Measurements from ENCODE around the gene VAX1. TPM values are rescaled to one million over a fixed set of nuclear protein-coding genes. Genes with fewer than 3 reads are reported as not detected.
A peak's percentile ranks its signal among the peaks of the same experiment; 100 is the strongest.

The VAX1 gene
- total and polyA plus RNA-seq, 2 donors (not counting 1 experiment from before 2014, with no cell fraction given): not detected

GRCh38 chr10:117135026-117135372 is 3.1 kb downstream of the VAX1 start:
- peaks cover 22% of the 10 kb centered on the region for H3K4me1 Mint-ChIP-seq
- 49% methylated on average over 4 of the region's 6 CpGs for WGBS (ENCODE audit: insufficient coverage)
- TF ChIP-seq CTCF (IDR thresholded peaks at IDR 0.05) (no peak), EZH2 (IDR thresholded peaks at IDR 0.05; ENCODE audit: borderline replicate concordance, insufficient read depth, low read depth, low read length, poor library complexity, severe bottlenecking) (no peak)
- H3K4me2 ChIP-seq (replicated peaks; ENCODE audit: low read depth, low read length, poor library complexity, severe bottlenecking): no peak overlapping the region
- H3K27me3 Mint-ChIP-seq: peaks cover 73% of the 10 kb centered on the region
- peaks cover 0 to 49% (median 0%) of the 10 kb centered on the region in 3 donors for H3K9me3 ChIP-seq (ENCODE audit: control extremely low read depth in 1 of 3, control insufficient read depth in 2 of 3, insufficient read depth in 1 of 3, low read length in 2 of 3)
- ATAC-seq (ENCODE audit: low read depth) (no peak), DNase-seq (no peak)
- no peak overlapping the region for H3K4me3 ChIP-seq (ENCODE audit: control extremely low read depth in 1 of 5, extremely low read depth in 1 of 5, insufficient read depth in 1 of 5, low read depth in 2 of 5, low read length in 4 of 5)
- no peak overlapping the region for H3K4me3 Mint-ChIP-seq
- H3K4me1 ChIP-seq (ENCODE audit: control insufficient read depth in 2 of 2, insufficient read depth in 2 of 2, low read length in 2 of 2): peaks cover 15 to 17% of the 10 kb centered on the region in 2 donors
- H4K20me1 ChIP-seq (ENCODE audit: control insufficient read depth, insufficient read depth, low read length, poor library complexity, severe bottlenecking): no peaks in the 10 kb centered on the region
- peaks cover 0 to 83% (median 50%) of the 10 kb centered on the region in 4 experiments for H3K27me3 ChIP-seq (replicated peaks in 1 of 4; ENCODE audit: control extremely low read depth in 1 of 4, control insufficient read depth in 3 of 4, insufficient read depth in 4 of 4, low read length in 3 of 4)
- no peak overlapping the region for H3K9ac ChIP-seq (ENCODE audit: low read length)
- H2AFZ ChIP-seq (ENCODE audit: insufficient read depth, low read depth, low read length, poor library complexity, severe bottlenecking): peak overlapping the region; percentile 22
- ChIA-PET POLR2A (no interaction called here), CTCF (no interaction called here)
- H3K36me3 ChIP-seq (replicated peaks in 1 of 2; ENCODE audit: control extremely low read depth in 1 of 2, control insufficient read depth in 1 of 2, extremely low read depth in 1 of 2, insufficient read depth in 2 of 2, low read length in 1 of 2): no peaks in the 10 kb centered on the region
- intact Hi-C loops (cut with micrococcal nuclease): no loop called here
- H3K9me3 Mint-ChIP-seq (ENCODE audit: insufficient read depth): no peaks in the 10 kb centered on the region
- H3K27ac ChIP-seq (ENCODE audit: low read length in 2 of 2): no peak overlapping the region
- H3K27ac Mint-ChIP-seq: no peak overlapping the region
- H3K79me2 ChIP-seq (ENCODE audit: control insufficient read depth, insufficient read depth, low read length): no peaks in the 10 kb centered on the region

- Histone ChIP-seq H2AFZ (ENCODE audit: insufficient read depth, low read depth, low read length, poor library complexity, severe bottlenecking) (peak overlapping the region; percentile 22), H4K20me1 (ENCODE audit: control insufficient read depth, insufficient read depth, low read length, poor library complexity, severe bottlenecking) (no peaks in the 10 kb centered on the region), H3K9me3 (ENCODE audit: control extremely low read depth in 1 of 3, control insufficient read depth in 2 of 3, insufficient read depth in 1 of 3, low read length in 2 of 3) (peaks cover 0 to 45% (median 0%) of the 10 kb centered on the region in 3 donors), H3K9ac (ENCODE audit: low read length) (no peak overlapping the region), H3K36me3 (replicated peaks in 1 of 2; ENCODE audit: control extremely low read depth in 1 of 2, control insufficient read depth in 1 of 2, extremely low read depth in 1 of 2, insufficient read depth in 2 of 2, low read length in 1 of 2) (no peaks in the 10 kb centered on the region), H3K27ac (ENCODE audit: low read length in 2 of 2) (no peak overlapping the region), H3K79me2 (ENCODE audit: control insufficient read depth, insufficient read depth, low read length) (no peaks in the 10 kb centered on the region), H3K4me3 (ENCODE audit: control extremely low read depth in 1 of 5, extremely low read depth in 1 of 5, insufficient read depth in 1 of 5, low read depth in 2 of 5, low read length in 4 of 5) (no peak overlapping the region), H3K4me2 (replicated peaks; ENCODE audit: low read depth, low read length, poor library complexity, severe bottlenecking) (no peak overlapping the region), H3K27me3 (replicated peaks in 1 of 4; ENCODE audit: control extremely low read depth in 1 of 4, control insufficient read depth in 3 of 4, insufficient read depth in 4 of 4, low read length in 3 of 4) (peaks cover 0 to 84% (median 53%) of the 10 kb centered on the region in 4 experiments), H3K4me1 (ENCODE audit: control insufficient read depth in 2 of 2, insufficient read depth in 2 of 2, low read length in 2 of 2) (peaks cover 15 to 17% of the 10 kb centered on the region in 2 donors)
- peaks cover 22% of the 10 kb centered on the region for H3K4me1 Mint-ChIP-seq
- H3K4me3 Mint-ChIP-seq: no peak overlapping the region
- TF ChIP-seq EZH2 (IDR thresholded peaks at IDR 0.05; ENCODE audit: borderline replicate concordance, insufficient read depth, low read depth, low read length, poor library complexity, severe bottlenecking): no peak
- TF ChIP-seq CTCF (IDR thresholded peaks at IDR 0.05): no peak
- H3K27ac Mint-ChIP-seq: no peak overlapping the region
- DNase-seq: peak; percentile 12
- WGBS (ENCODE audit: insufficient coverage): 4% methylated on average over 70 of the region's 72 CpGs
- intact Hi-C loops (cut with micrococcal nuclease): loop anchor here (5.0 kb wide), 1 partner anchor 33 kb away; no protein-coding TSS in a partner anchor
- POLR2A ChIA-PET: no interaction called here
- no peak for ATAC-seq (ENCODE audit: low read depth)
- no peaks in the 10 kb centered on the region for H3K9me3 Mint-ChIP-seq (ENCODE audit: insufficient read depth)
- CTCF ChIA-PET: interaction anchor here (0.7 kb wide), 1 partner anchor 307 kb away, joined by 3 read pairs; no protein-coding TSS in a partner anchor
- H3K27me3 Mint-ChIP-seq: peaks cover 78% of the 10 kb centered on the region
These were observed 3.6 kb downstream of the VAX1 start for GRCh38 chr10:117134306-117135025.
